GM18499 (cell line): ENCODE results near the gene GLT1D1.
"Not testable (repeated sequence)": the region's sequence is repeated elsewhere in the genome, so short reads cannot be mapped to it uniquely, and the experiment has no call there.

Source experiments
- ATAC-seq: cut with Tn5 transposase; IDR thresholded peaks from one replicate; pipeline ENCODE4 v1.9.1; 2021; ENCODE audit warnings: moderate number of reproducible peaks; ENCODE audit not compliant: insufficient read depth, unreplicated experiment

GLT1D1 gene

GRCh38 chr12:128852885-128853599, at the start of gene GLT1D1:
GLT1D1 (plus strand) TSS chr12:128853478; CDS start chr12:128853582, 104 bp downstream.
- ATAC-seq: no peak

- ATAC-seq: no peak
Measured at GRCh38 chr12:128803788-128804187, 49.5 kb upstream of the GLT1D1 start.

GRCh38 chr12:128804762-128805161, 48.5 kb upstream of the GLT1D1 start:
- no peak for ATAC-seq

- ATAC-seq: not testable (repeated sequence)
Measured at GRCh38 chr12:128805406-128805805, 47.9 kb upstream of the GLT1D1 start.

GRCh38 chr12:128806573-128806972, 46.7 kb upstream of the GLT1D1 start:
- ATAC-seq: no peak

- ATAC-seq: no peak
Measured at GRCh38 chr12:128807161-128807724, 46.0 kb upstream of the GLT1D1 start.

GRCh38 chr12:128808651-128809050, 44.6 kb upstream of the GLT1D1 start:
- no peak for ATAC-seq

- peak; percentile 79 for ATAC-seq
Measured at GRCh38 chr12:128810182-128811127, 42.8 kb upstream of the GLT1D1 start.

GRCh38 chr12:128811806-128812205, 41.5 kb upstream of the GLT1D1 start:
- ATAC-seq: peak; percentile 19

- no peak for ATAC-seq
Measured at GRCh38 chr12:128813392-128813791, 39.9 kb upstream of the GLT1D1 start.

GRCh38 chr12:128813883-128814282, 39.4 kb upstream of the GLT1D1 start:
- ATAC-seq: no peak

- no peak for ATAC-seq
Measured at GRCh38 chr12:128814411-128815261, 38.6 kb upstream of the GLT1D1 start.

- ATAC-seq: no peak
Measured at GRCh38 chr12:128815779-128816642, 37.3 kb upstream of the GLT1D1 start.

- no peak for ATAC-seq
Measured at GRCh38 chr12:128816643-128816920, 36.7 kb upstream of the GLT1D1 start.

GRCh38 chr12:128817111-128818015, 35.9 kb upstream of the GLT1D1 start:
- peak; percentile 32 for ATAC-seq

GRCh38 chr12:128818065-128819022, 34.9 kb upstream of the GLT1D1 start:
- ATAC-seq: no peak
